SH-SY5Y (cell line): Measurements from ENCODE around the gene CSMD2.

Source experiments
- GATA2 ChIP-seq: IDR thresholded peaks from 2 replicates; pipeline ENCODE4 v1.6.1; 2011; ENCODE audit warnings: mild to moderate bottlenecking, low read depth, low read length
- GATA3 ChIP-seq: IDR thresholded peaks from 2 replicates; pipeline ENCODE4 v1.6.1; 2011; ENCODE audit warnings: low read depth, mild to moderate bottlenecking, low read length, moderate library complexity

The CSMD2 gene

GRCh38 chr1:33517596-33518250, 647.3 kb downstream of the CSMD2 start:
- TF ChIP-seq GATA2 = no peak
- no peak for TF ChIP-seq GATA3

- no peak for TF ChIP-seq GATA3
These were observed 648.0 kb downstream of the CSMD2 start for GRCh38 chr1:33516891-33517567.

GRCh38 chr1:33516428-33516827, 648.6 kb downstream of the CSMD2 start:
- no peak for TF ChIP-seq GATA3
- TF ChIP-seq GATA2 = no peak

GRCh38 chr1:33515607-33516006, 649.4 kb downstream of the CSMD2 start:
- TF ChIP-seq GATA3 (no peak), GATA2 (no peak)

GRCh38 chr1:33515112-33515511, 649.9 kb downstream of the CSMD2 start:
- TF ChIP-seq GATA3 (no peak), GATA2 (no peak)

DNA sequence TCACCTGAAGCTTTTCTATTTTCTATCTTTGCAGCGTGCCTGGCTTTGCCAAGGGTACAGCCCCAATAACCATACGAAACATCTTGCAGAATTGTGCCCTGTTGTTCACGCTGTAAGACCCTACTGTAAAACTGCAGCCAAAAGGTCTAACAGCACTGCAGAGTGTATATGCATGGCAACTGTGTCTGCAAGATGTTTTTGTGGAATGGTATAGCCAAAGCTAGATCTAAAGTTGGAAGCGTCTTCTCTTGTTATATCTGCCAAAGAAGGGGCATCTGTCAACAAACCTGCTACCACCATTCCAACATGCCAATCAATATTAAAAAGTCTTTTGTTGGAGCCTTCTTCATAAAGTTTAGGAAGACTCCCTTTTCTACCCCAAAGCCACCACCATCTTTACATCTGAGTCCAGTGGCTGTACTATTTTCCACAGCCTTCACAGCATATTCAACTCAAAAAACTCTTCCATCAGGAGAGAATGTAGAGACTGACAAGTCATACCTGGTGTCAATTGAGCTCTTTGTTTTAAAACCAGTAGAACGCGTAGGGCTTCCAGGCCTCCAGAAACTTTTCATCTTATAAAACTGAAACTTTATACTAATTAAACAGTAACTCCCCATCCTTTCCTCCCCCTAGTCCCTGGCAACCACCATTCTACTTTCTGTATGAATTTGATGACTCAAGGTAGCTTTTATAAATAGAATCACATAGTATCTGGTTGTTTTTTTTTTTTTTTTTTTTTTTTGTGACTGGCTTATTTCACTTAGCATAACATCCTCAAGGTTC, 652.6 kb downstream of the CSMD2 start:
- TF ChIP-seq GATA3 (no peak), GATA2 (no peak)

DNA sequence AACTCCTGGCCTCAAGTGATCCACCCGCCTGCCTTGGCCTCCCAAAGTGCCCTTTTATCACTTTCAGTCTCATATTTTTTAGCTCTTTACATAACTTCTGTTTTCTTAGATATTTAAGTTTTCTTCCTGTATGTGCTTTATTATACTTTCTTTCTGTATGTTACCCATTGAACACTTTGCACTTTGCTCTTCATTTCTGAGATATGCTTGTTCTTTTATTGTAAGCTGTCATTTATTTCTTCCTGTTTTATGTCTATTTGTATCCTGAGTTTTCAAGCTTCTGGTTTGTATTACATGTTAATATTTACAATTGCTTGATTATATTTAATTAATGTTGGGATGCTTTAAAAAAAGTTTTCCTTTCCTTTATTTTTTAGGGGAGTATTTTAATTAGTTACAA, 656.9 kb downstream of the CSMD2 start:
- TF ChIP-seq GATA2 (no peak), GATA3 (no peak)

GRCh38 chr1:33507661-33508060, 657.4 kb downstream of the CSMD2 start:
- no peak for TF ChIP-seq GATA2
- TF ChIP-seq GATA3 = no peak

GRCh38 chr1:33503506-33503905, 661.5 kb downstream of the CSMD2 start:
- TF ChIP-seq GATA2 (no peak), GATA3 (no peak)

- TF ChIP-seq GATA3 = no peak
- TF ChIP-seq GATA2 = no peak
These were observed 662.3 kb downstream of the CSMD2 start for GRCh38 chr1:33502726-33503125.

DNA sequence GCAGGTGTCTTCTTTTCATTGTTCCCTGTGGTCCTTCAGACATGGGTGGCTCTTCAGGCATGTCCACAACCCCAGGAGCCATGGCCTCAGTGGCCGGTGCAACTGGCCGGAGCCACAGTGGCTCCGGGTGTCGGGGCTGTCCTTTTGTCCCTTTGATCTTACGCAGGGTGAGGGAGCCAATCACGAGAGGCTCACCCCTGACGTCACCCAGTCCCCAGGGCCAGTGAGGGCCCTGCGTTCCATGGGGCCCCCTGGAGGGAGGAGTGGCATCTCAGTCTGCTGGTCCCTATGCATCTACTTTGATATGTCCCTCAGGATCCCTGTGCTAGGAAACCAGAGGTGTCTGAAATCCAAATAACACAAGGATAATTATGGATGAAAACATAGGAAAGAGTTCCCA, 663.3 kb downstream of the CSMD2 start:
- TF ChIP-seq GATA2 (no peak), GATA3 (no peak)

DNA sequence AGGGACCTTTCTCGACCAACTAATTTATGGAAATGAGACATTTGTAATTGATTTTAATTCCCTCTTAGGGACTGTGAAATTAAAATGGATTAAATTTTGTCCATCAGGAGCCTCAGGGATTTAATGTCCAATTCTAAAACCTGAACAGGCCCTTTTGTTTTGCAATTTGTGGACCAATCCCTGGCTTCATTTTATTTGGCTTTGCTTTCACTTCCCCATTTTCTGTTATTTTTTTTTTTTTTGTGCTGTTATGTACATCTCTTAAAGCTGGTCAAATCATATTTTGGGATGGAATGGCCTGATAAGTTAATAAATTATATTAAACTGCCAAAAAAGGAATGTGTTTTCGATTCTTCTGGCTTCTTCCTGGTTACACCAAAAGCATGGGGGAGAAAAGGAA, 663.7 kb downstream of the CSMD2 start:
- TF ChIP-seq GATA2 (no peak), GATA3 (no peak)

- TF ChIP-seq GATA3 = no peak
- no peak for TF ChIP-seq GATA2
These were observed 664.5 kb downstream of the CSMD2 start for GRCh38 chr1:33500547-33500946.

GRCh38 chr1:33497410-33497809, 667.6 kb downstream of the CSMD2 start:
- TF ChIP-seq GATA3 (no peak), GATA2 (no peak)

- TF ChIP-seq GATA3 (no peak), GATA2 (no peak)
These were observed 670.1 kb downstream of the CSMD2 start for GRCh38 chr1:33494929-33495328.
